ENCODE measurements around the gene EFHC1. TPM values are rescaled to one million over a fixed set of nuclear protein-coding genes. Genes with fewer than 3 reads are reported as not detected.

Gene EFHC1
- total RNA-seq, 4 donors from 2014 or later: 17.1 to 28.4 (median 19.5) TPM

- in situ Hi-C loops (cut with MboI; ENCODE audit: low pct_ligation_motif_present in 1 of 4, low pct_unique_long_range_greater_than_20kb in 1 of 4, low sequenced_read_pairs in 3 of 4): no loop called here
- Histone ChIP-seq H3K27me3 (no peaks in the 10 kb centered on the region), H3K9me3 (no peaks in the 10 kb centered on the region), H3K36me3 (no peaks in the 10 kb centered on the region), H3K27ac (no peak overlapping the region), H3K4me3 (no peak overlapping the region), H3K4me1 (peaks cover 0 to 8% (median 6%) of the 10 kb centered on the region in 4 donors)
- 88 to 95% methylated on average over 4 to 7 of the region's 7 CpGs for WGBS, 2 donors (ENCODE audit: low coverage in 1 of 2)
- intact Hi-C loops (cut with DNase I; ENCODE audit: low total_unique reads): no loop called here
- TF ChIP-seq, protein P1, sequence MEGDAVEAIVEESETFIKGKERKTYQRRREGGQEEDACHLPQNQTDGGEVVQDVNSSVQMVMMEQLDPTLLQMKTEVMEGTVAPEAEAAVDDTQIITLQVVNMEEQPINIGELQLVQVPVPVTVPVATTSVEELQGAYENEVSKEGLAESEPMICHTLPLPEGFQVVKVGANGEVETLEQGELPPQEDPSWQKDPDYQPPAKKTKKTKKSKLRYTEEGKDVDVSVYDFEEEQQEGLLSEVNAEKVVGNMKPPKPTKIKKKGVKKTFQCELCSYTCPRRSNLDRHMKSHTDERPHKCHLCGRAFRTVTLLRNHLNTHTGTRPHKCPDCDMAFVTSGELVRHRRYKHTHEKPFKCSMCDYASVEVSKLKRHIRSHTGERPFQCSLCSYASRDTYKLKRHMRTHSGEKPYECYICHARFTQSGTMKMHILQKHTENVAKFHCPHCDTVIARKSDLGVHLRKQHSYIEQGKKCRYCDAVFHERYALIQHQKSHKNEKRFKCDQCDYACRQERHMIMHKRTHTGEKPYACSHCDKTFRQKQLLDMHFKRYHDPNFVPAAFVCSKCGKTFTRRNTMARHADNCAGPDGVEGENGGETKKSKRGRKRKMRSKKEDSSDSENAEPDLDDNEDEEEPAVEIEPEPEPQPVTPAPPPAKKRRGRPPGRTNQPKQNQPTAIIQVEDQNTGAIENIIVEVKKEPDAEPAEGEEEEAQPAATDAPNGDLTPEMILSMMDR (IDR thresholded peaks at IDR 0.05): no peak
- TF ChIP-seq POLR2AphosphoS5 (IDR thresholded peaks at IDR 0.05) (no peak), EP300 (IDR thresholded peaks at IDR 0.05; ENCODE audit: low read depth) (no peak)
- no peak for DNase-seq
These were observed 107.3 kb downstream of the EFHC1 start for GRCh38 chr6:52527436-52527835.

DNA sequence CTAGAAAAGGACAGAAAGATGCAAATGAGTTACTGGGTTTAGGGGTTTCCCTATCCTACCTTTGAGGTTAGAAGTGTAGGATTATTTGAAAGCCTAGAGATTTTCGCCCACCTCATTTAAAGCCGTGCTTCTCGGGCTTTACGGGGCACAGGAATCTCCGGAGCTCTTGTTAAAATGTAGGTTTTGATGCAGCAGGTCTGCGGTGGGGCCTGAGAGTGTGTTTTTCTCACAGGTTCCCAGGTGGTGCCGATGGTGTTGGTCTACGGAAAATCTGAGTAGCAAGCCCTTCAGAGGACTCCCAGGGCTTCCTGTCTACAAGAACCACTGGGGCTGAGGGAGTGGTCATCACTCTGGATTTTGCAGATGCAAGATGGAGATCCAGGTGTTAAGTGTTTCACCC is 109.2 kb downstream of the EFHC1 start:
- TF ChIP-seq, protein P1 (IDR thresholded peaks at IDR 0.05): no peak
- TF ChIP-seq POLR2AphosphoS5 (IDR thresholded peaks at IDR 0.05): no peak
- no peak for TF ChIP-seq EP300 (IDR thresholded peaks at IDR 0.05; ENCODE audit: low read depth)
- no peak for TF ChIP-seq POLR2A (IDR thresholded peaks at IDR 0.05)
- Histone ChIP-seq H3K27me3 (no peaks in the 10 kb centered on the region), H3K27ac (peak overlapping the region in 2 of 4 donors; percentile 21 to 42), H3K36me3 (no peaks in the 10 kb centered on the region), H3K4me1 (no peaks in the 10 kb centered on the region), H3K9me3 (no peaks in the 10 kb centered on the region), H3K4me3 (no peak overlapping the region)
- WGBS, 2 donors (ENCODE audit: low coverage in 1 of 2): 83 to 100% methylated on average over 5 to 8 of the region's 8 CpGs
- intact Hi-C loops (cut with DNase I; ENCODE audit: low total_unique reads): no loop called here
- DNase-seq: peak; percentile 40
- in situ Hi-C loops (cut with MboI; ENCODE audit: low pct_ligation_motif_present in 1 of 4, low pct_unique_long_range_greater_than_20kb in 1 of 4, low sequenced_read_pairs in 3 of 4): no loop called here

DNA sequence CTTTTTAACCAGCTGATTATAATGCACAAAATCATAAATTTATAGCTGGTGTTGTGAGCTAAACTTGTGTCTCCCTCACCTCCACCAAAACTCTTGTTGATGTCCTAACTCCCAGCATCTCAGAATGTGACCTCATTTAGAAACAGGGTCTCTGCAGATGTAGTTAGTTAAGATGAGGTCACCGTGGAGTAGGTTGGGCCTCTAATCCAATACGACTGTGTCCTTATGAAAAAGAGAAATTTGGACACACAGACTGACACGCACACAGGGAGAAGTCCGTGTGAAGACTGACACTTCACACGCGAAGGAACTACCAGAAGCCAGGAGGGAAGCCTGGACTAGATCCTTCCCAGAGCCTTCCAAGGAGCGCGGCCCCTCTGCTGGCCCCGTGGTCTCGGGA is 110.2 kb downstream of the EFHC1 start:
- in situ Hi-C loops (cut with MboI; ENCODE audit: low pct_ligation_motif_present in 1 of 4, low pct_unique_long_range_greater_than_20kb in 1 of 4, low sequenced_read_pairs in 3 of 4): no loop called here
- 89 to 100% methylated on average over 1 to 10 of the region's 10 CpGs for WGBS, 2 donors (ENCODE audit: low coverage in 1 of 2)
- H3K27me3 ChIP-seq: no peaks in the 10 kb centered on the region
- H3K9me3 ChIP-seq: no peaks in the 10 kb centered on the region
- TF ChIP-seq EP300 (IDR thresholded peaks at IDR 0.05; ENCODE audit: low read depth) (no peak), POLR2A (IDR thresholded peaks at IDR 0.05) (no peak), POLR2AphosphoS5 (IDR thresholded peaks at IDR 0.05) (no peak)
- TF ChIP-seq, protein P1 (IDR thresholded peaks at IDR 0.05): no peak
- intact Hi-C loops (cut with DNase I; ENCODE audit: low total_unique reads): no loop called here
- no peak for DNase-seq
- no peaks in the 10 kb centered on the region for H3K36me3 ChIP-seq
- no peaks in the 10 kb centered on the region for H3K4me1 ChIP-seq
- no peak overlapping the region for H3K4me3 ChIP-seq
- H3K27ac ChIP-seq: peak overlapping the region in 1 of 4 donors; percentile 42

DNA sequence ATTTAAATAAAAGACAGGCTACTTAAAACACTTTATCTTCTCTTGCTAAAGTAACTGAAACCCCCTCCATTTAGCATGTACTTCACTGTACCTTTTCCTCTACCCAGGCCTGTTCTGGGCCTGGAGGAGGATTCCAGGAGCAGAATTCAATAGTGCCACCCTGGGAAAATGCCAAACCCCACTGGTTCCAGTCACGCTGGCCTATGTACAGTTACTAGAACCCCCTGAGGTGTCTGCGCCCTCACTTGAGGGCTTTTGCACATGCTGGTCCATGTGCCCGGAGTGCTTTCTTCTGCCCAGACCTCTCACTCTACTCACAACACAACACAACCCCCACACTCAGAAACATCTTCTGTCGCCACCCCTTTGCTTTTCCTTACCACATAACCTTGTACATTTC is 111.3 kb downstream of the EFHC1 start:
- H3K27me3 ChIP-seq: no peaks in the 10 kb centered on the region
- 86 to 89% methylated on average over 4 of the region's 4 CpGs for WGBS, 2 donors (ENCODE audit: low coverage in 1 of 2)
- H3K36me3 ChIP-seq: no peaks in the 10 kb centered on the region
- TF ChIP-seq POLR2A (IDR thresholded peaks at IDR 0.05) (no peak), POLR2AphosphoS5 (IDR thresholded peaks at IDR 0.05) (no peak), EP300 (IDR thresholded peaks at IDR 0.05; ENCODE audit: low read depth) (no peak)
- TF ChIP-seq, protein P1 (IDR thresholded peaks at IDR 0.05): no peak
- intact Hi-C loops (cut with DNase I; ENCODE audit: low total_unique reads) (no loop called here), in situ Hi-C loops (cut with MboI; ENCODE audit: low pct_ligation_motif_present in 1 of 4, low pct_unique_long_range_greater_than_20kb in 1 of 4, low sequenced_read_pairs in 3 of 4) (no loop called here)
- no peaks in the 10 kb centered on the region for H3K4me1 ChIP-seq
- peak overlapping the region in 1 of 4 donors; percentile 18 for H3K27ac ChIP-seq
- no peak overlapping the region for H3K4me3 ChIP-seq
- no peaks in the 10 kb centered on the region for H3K9me3 ChIP-seq
- DNase-seq: no peak

All from transverse colon (tissue), 4 donors.